Muscle of back (tissue), 11 donors: Measurements from ENCODE around the gene ACSS3. TPM values are rescaled to one million over a fixed set of nuclear protein-coding genes. Genes with fewer than 3 reads are reported as not detected.
"Not testable (repeated sequence)": the region's sequence is repeated elsewhere in the genome, so short reads cannot be mapped to it uniquely, and the experiment has no call there.

Experiments
- DNase-seq, 3 donors: peaks; one replicate each; pipeline versions ENCODE4 v3.0.0 to v3.0.0-alpha.2; 2013
- polyA plus RNA-seq, 10 donors: library from polyadenylated mRNA; unstranded; fragments of 120-200 nt; gene quantifications; one replicate each; pipeline ENCODE4 v1.2.1, GENCODE V29; 2013; ENCODE audit not compliant: insufficient read length in 10 of 10

Gene ACSS3
- polyA plus RNA-seq, 10 donors = 6.4 to 12.8 (median 7.7) TPM

DNA sequence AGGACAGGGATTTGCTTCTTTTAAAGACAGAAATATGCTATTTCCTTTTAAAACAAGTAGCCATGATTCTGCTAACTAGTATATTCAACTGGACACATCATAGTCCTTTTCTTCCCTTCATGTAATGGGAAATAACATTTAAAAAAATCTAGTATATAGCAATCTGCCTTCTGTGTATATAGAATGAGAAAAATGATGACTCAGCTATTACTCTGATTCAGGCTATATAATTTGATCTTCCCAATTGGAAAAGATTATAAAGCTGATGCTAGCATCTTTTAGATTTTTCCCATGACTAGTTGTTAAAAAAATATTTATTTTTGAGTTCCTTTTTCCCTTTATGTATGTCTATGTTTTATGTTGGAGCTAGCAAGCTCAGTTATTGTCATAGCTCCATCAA lies 86.9 kb downstream of the ACSS3 start:
- DNase-seq = no peak

DNA sequence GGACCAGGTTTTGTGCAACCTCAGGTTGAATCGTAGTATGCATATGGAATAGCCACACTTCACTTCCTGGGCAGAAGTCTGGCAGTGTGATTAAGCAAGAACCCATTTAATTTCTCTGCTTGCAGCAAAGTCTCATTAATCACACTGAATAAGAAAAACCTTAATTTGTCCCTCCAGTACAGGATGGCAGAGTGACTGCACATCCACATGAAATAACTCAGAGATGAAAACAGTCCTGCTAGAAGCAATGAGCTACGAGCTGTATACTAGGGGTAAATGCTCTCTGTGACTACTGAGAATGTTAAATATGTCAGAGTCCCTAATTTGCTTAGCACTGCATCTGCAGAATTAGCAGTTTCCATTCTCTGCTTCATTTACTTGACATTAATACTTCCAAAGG lies 88.9 kb downstream of the ACSS3 start:
- DNase-seq = no peak

DNA sequence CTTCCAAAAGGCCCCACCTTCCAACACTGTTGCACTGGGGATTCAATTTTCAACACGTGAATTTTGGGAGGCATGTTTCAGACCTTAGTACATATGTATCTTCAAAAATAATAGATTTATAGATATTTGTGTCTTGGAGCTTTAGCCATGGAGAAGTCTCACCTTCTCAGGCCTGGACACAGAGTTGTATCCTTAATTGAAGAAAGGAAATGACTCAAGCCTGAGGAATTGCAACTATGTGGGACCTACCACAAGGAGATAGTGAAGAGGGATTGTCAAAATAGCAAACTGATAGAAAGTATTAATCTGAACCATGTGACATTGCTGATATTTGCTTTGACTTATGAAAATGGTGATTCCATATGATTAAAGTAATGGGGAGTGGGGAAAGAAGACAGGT lies 89.8 kb downstream of the ACSS3 start:
- peak in 1 of 3 donors; percentile 7 for DNase-seq

DNA sequence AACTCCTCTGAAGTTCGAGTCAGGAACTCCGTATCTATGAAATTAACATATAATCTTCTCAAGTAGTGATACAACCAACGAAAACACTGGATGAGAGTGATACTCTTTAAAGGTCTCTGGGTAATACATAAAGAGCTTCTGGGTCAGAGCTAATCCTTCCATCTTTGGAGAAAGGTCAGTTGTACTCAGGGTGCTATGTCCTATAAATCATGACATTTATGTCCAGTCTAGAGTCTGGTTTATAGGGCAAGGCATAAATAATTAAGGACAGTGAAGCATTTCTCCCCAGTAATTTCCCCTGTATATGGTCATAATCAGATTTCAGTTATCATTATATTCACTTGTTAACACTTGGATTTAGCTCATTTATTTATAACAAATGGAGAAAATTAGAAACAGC lies 90.6 kb downstream of the ACSS3 start:
- DNase-seq = no peak

DNA sequence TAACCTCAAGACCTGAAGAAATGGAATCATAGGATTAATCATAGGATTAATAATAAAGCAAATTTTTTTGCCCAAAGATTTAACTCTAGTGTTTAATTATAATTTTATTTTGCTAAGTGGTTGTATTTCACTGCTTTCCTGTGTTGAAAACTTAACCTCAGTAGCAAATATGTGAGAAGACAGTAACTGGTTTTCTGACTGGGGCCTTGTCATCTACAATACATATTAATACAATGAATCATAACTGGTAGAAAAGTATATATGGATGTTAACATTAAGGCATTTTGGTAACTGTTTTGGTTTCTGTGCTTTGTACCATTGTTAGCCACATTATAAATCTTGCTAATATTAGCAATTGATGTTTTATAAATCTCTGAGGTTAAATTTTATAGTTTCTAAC lies 92.2 kb downstream of the ACSS3 start:
- DNase-seq = peak in 1 of 3 donors; percentile 17

DNA sequence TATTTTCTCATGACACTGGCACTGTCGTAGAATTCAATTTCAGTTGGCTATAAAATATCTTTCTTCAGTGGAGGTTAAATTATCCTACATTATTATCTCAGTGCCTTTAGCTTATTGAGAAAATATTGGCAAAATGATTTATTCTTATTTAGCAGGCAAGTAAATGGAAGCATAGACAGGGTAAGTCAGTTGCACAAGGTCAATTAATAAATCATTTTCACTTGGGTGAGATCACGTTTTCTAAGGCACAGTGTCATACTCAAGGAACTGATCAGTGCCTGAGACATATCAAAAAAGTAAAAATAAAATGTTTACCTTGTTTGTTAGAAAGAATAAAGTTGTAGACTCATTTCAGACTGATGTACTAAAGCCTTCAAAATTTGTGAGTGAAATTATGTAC lies 95.0 kb downstream of the ACSS3 start:
- no peak for DNase-seq

DNA sequence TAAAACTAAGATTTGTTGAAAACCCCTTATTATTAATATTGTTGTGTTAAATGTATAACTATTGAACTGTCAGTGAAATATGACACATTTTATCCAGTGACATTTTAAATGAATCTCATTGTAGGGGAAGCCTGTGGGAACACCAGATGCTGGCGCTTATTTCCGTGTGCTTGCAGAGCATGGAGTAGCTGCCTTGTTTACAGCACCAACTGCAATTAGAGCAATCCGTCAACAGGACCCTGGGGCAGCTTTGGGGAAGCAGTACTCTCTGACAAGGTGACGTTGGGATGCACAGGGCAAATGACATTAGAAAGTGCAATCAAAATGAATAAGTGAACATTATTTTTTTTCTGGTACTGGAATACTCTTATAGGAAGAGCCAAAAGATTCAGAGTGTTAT lies 96.8 kb downstream of the ACSS3 start:
- DNase-seq = no peak

DNA sequence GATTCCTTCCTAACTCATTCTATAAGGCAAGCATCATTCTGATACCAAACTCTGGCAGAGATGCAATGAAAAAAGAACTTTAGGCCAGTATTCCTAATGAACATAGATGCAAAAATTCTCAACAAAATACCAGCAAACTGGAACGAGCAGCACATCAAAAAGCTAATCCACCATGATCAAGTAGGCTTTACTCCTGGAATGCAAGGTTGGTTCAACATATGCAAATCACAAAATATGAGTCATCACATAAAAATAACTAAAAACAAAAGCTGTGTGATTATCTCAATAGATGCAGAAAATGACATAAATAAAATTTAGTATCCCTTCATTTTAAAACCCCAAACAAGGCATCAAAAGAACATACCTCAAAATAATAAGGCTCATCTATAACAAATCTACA lies 98.9 kb downstream of the ACSS3 start:
- DNase-seq = no peak

DNA sequence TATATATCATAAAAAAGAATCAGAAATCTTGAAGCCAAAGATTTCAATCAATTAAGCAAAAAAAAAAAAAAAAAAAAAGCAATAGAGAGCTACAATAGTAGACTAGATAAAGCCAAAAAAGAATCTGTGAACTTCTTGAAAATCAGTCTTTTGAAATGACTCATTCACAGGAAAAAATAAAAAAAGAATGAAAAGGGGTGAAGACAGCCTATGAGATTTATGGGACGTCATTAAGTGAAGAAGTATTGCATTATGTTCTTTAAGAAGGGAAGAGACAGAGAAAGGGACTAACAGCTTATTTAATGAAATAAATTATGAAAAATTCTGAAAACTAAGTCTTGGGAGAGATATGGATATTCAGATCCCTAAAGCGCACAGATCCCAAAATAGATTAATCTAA lies 103.8 kb downstream of the ACSS3 start:
- DNase-seq = no peak

DNA sequence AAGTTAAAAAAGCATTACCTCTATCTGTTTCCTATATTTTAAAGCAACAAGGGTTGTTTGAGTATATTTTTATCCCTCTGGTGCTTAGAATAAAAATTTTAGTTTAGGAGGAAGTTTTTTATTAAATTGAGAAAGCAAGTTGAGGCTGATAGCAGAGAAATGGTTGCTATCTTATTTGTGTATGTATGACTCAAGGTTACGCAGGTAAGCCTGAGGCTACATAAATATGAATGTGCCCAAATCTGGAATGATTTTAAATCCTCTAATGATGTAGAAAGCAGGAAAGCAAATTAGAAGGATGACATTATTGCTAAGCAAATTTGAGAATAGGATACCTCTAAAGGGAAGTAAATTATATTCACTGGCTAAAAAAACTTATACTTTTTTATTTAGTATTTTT lies 109.8 kb downstream of the ACSS3 start:
- DNase-seq = no peak

DNA sequence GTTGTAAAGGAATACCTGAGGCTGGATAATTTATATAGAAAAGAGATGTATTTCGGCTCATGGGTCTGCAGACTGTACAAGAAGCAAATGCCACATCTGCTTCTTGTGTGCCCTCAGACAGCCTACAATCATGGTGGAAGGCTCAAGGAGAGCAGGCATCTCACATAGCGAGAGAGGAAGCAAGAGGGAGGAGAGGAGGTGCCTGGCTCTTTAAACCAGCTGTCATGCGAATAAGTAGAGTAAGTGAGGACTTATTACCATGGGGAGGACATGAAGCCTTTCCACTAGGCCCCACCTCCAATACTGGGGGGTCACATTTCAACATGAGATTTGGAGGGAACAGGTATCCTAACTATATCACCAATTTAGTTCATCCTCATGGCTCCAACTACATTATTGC lies 118.7 kb downstream of the ACSS3 start:
- DNase-seq = no peak

DNA sequence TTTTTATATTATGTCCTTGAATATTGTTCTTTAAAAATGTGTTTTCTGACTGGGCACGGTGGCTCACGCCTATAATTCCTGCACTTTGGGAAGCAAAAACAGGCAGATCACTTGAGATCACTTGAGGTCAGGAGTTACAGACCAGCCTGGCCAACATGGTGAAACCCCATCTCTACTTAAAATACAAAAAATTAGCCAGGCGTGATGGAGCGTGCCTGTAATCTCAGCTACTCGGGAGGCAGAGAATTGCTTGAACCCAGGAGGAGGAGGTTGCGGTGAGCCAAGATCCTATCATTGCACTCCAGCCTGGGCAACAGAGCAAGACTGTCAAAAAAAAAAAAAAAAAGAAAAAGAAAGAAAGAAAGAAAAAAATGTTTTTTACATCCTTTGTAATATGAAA lies 122.7 kb downstream of the ACSS3 start:
- not testable (repeated sequence) for DNase-seq

DNA sequence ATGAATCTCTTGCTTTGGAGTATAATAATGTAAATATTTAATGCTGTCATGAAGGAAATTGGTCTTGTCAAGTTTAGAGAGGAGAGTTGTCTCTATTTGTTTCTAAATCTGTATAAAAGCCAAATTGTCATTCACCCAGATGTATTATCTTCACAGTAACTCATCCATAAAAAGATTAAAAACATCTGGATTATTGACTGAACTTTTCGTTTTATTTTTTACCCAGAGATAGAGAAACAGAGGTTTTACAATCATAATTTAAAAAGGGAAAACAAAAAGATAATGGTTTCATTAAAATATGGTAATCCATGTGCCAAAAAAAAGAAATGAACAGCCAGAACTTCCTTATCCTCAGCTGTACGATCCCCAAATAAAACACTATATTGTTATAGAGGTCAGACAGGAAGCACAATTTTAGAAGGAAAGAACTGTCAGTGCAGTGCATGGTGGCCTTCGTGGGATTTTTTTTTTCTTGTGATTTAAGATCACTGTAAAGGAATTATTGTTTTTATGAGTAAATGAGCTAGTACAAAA lies 125.9 kb downstream of the ACSS3 start:
- peak in 1 of 3 donors; percentile 45 for DNase-seq

DNA sequence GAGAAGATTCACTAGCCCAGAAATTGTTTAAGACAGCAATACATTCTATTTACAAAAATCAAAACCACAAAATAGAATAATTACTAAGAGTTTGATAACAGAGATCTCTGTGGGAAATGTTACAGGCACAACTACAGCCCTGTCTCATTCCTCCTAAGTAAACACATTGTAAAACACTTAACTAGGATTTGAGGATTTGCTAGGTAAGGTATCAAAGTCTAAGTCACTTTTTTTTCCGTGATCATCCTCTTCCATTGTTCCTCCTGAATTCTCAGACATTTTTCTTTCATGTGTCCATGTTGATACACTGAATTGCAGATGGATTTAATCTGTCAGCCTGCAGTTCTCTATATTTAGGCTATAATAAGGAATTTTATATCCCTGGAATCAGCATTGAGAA lies 127.5 kb downstream of the ACSS3 start:
- DNase-seq = no peak

DNA sequence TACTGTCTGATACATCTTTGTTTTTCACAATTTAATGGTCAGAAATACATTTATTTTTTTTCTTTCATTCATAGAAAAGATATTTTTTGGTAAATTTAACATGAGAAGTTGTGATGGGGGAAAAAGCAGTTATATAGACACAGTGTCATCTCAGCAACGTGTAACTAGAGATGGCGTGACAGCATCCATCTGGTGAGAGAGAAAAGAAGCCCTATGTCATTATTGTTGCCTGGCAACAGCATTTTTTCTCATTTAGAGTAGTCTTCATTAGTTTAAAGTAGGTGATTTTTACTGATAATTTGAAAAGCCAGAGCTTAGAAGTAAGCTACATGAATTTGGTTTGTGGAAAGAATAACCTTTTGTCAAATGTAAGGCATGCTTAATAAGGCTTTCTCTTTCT lies 128.6 kb downstream of the ACSS3 start:
- no peak for DNase-seq

DNA sequence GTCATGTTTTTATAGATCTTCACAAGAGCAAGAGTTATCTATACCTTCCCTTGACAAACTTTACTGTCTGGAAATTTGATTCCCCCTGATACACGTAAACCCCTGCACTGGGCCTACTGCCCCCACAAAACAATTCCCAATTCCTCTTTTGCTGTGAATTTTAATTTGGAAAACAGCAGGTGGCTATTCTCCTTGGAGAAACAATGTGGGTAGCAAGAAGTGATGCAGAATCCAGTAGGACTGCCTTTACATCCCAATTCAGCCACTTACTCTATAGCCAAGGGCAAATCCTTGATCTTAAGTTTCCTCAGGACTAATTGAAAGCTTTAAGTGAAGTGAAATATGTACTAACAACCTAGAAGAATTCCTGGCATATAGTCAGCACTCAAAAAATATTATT lies 129.3 kb downstream of the ACSS3 start:
- peak in 1 of 3 donors; percentile 18 for DNase-seq

DNA sequence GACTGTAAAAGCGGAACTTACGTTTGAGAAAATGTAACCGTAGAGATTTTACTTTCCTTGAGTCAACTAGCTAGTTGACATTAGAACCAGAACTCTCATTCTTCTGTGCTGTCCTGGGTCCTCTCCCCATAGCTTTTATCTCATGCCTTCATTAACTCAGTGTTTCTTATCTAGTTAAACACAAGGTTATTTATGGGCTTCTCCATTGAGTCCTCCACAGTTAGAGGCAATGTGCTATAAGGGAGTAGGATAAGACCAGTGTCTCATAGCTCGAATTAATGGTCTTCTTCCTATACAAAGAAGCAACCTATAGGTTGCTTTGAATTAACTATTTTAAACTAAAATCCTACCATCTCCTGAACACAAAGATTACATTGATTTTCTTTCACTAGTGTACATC lies 129.8 kb downstream of the ACSS3 start:
- DNase-seq = no peak

DNA sequence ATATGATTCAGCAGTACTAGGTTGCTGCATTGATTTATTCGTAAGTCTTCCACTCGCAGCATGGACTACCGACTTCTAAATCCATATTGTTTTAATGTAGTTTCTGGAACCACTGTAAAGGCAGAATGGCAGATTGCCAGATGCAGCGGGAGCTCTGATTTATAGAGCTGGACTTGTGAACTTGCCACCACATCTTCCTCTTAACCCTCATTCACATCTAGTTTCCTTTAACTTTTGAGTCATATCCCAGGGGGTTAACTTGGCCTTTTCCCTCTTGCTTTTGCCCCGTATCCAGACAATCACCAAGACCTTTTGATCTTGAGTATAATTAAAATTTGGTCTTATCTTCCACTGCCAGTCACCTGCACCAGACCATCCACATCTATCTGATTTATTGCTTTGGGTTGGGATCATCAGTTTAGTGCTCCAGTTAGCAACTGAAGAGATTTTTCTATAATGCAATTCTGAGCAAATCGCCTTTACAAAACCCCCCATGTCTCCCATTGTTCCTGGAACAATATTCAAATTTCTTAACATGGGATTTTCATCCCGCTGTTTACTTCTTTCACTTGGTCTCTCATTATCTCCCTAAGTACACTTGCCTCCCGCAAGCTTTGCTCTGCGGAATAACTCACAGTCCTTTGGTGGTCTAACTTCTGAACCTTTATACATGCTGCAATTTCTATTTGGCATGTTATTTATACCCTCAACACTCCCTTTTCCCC lies 130.5 kb downstream of the ACSS3 start:
- peak; percentile 21 to 61 (median 55) for DNase-seq

DNA sequence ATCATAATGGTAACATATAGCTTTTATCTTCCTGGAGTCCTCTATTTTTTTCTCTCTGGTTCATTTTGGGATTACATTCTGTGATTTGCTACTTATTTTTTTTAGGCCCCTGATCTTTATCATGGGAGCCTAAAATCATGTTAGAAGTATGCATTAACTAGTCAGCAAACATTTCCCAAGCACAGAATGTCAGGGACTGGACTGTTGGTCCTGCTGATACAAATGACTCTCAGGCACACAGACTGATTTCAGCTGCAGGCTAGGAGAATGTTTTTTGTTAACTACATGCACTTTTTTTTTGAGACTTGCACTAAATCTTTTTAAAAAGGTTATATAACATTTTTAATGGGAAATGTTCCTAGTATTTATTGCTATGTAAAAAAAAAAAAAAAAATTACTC lies 131.1 kb downstream of the ACSS3 start:
- peak in 1 of 3 donors; percentile 31 for DNase-seq

DNA sequence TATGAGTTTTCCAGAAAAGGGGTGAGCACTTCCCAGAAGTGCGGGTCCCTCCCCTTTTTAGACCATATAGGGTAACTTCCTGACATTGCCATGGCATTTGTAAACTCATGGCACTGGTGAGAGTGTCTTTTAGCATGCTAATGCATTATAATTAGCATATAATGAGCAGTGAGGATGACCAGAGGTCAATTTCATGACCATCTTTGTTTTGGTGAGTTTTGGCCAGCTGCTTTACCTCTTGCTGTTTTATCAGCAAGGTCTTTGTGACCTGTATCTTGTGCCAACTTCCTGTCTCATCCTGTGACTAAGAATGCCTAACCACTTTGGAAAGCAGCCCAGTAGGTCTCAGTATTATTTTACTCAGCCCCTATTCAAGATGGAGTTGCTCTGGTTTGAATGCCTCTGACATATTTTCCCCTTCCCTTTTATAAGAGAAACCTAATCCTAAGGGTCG lies 131.9 kb downstream of the ACSS3 start:
- not testable (repeated sequence) for DNase-seq

DNA sequence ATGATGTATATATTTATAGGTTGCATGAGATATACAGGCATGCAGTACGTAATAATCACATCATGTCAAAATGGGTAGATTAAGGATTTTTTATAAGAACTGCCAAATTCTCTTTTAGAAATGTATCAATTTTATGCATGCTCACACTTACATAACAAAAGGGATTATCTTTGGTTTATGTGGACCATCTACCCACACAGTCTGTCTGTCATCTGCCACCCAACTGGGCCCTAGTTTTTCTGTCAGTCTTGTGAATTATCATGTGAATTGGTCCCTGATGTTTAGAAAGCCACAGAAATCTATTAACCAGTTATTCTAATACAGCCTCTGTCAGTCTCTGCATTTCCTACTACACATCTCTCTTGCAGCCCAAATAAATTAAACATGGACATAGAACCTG lies 133.4 kb downstream of the ACSS3 start:
- DNase-seq = no peak

DNA sequence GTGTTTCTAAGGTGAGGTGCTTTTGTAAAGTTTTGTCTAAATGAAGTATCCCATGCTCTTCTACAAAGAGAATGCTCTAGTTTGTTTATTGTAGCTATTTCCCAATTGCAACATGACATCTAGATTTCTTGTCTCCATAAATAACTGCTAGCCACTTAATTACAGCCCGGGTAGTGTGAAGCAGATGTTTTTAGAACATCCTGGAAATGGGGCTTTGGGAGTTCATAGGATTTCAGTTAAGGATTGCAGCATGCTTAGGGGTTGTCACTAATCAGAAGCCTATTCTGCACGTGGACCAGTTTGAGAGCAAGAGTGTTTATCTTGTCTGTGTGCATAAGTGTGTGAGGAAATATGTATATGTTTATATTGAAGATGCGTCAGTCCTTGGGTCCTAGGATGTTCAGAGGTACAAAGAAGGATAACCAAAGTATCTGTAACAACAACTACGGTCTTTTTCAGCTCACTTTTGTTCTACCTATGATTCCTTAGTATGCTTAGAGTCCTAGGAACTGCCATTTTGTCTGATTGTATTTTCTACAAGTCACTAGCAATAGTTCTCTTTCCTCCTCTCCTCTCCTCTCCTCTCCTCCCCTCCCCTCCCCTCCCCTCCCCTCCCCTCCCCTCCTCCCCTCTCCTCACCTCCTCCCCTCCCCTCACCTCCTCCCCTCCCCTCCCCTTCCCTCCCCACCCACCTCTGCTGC lies 135.3 kb downstream of the ACSS3 start:
- DNase-seq = no peak

DNA sequence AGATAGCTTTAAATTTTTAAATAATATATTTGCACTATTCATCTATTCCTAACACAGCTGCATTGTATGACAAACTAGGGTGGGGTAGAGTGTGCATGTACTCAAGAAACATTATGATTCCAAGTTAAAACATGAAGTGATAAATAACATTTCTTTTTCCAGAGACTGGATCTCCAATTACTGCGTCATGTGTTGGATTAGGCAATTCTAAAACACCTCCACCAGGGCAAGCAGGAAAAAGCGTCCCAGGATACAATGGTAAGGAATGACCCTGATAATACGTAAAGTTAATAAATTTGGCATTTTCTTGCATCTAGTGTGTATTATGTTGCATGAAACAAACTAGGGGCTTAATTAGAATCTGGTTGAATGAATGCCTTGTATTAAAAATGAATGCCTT lies 138.9 kb downstream of the ACSS3 start:
- no peak for DNase-seq
